SJSA1 (cell line): ENCODE data around the gene PRSS27. TPM values are rescaled to one million over a fixed set of nuclear protein-coding genes. Genes with fewer than 3 reads are reported as not detected.

Experiments used
- DNase-seq, 2 experiments: peaks; one replicate each; pipeline ENCODE4 v3.0.0-alpha.2; 2015 to 2020; ENCODE audit warnings: low spot score in 2 of 2, low read depth in 1 of 2
- H3K27ac ChIP-seq: fragments of 250-450 bp; sonication (Bioruptor Pico); 2 replicates; pipeline ENCODE4 v1.5.1; 2020; ENCODE audit warnings: mild to moderate bottlenecking, moderate library complexity
- H3K27me3 ChIP-seq: fragments of 250-450 bp; sonication (Bioruptor Pico); replicated peaks from 2 replicates; pipeline ENCODE4 v1.5.1; 2020; ENCODE audit warnings: mild to moderate bottlenecking, moderate library complexity
- H3K36me3 ChIP-seq: fragments of 250-450 bp; sonication (Bioruptor Pico); 2 replicates; pipeline ENCODE4 v1.5.1; 2020; ENCODE audit warnings: mild to moderate bottlenecking
- H3K4me1 ChIP-seq: fragments of 250-450 bp; sonication (Bioruptor Pico); replicated peaks from 2 replicates; pipeline ENCODE4 v1.6.1; 2021; ENCODE audit warnings: mild to moderate bottlenecking
- H3K4me3 ChIP-seq: fragments of 250-450 bp; sonication (Bioruptor Pico); 2 replicates; pipeline ENCODE4 v1.5.1; 2020; ENCODE audit warnings: mild to moderate bottlenecking
- H3K9me3 ChIP-seq: fragments of 250-450 bp; sonication (Bioruptor Pico); replicated peaks from 2 replicates; pipeline ENCODE4 v1.5.1; 2020; ENCODE audit warnings: mild to moderate bottlenecking
- total RNA-seq: library from RNA; depleted of rRNA; stranded (reverse); fragments of >200 nt; shearing (Covaris generic); gene quantifications from 2 replicates; pipeline ENCODE4 v1.2.3, GENCODE V29; 2014; rRNA removed

Gene PRSS27
- total RNA-seq, 1 experiment from 2014 or later: 0.37 TPM

GRCh38 chr16:2663553-2664546 is 56.2 kb downstream of the PRSS27 start:
- Histone ChIP-seq H3K4me3 (no peak overlapping the region), H3K9me3 (no peaks in the 10 kb centered on the region), H3K36me3 (no peaks in the 10 kb centered on the region), H3K4me1 (no peaks in the 10 kb centered on the region), H3K27me3 (no peaks in the 10 kb centered on the region), H3K27ac (no peak overlapping the region)
- no peak for DNase-seq

Other genes starting within 250 kb of the PRSS27 start
- gene NTN3, start 248.9 kb downstream of the PRSS27 start, total RNA-seq: 0.24 TPM in 1 of 2 replicates, not detected in the other
- 8.4 and 9.3 TPM in 2 replicates for gene TBC1D24, start 245.1 kb downstream of the PRSS27 start, total RNA-seq
- 44.6 and 69.7 TPM in 2 replicates for gene ATP6V0C, start 206.3 kb downstream of the PRSS27 start, total RNA-seq
- 12.6 and 22.1 TPM in 2 replicates for gene AMDHD2, start 199.9 kb downstream of the PRSS27 start, total RNA-seq
- not detected in 2 replicates for gene CEMP1, start 188.8 kb downstream of the PRSS27 start, total RNA-seq
- 20.3 and 21.9 TPM in 2 replicates for gene PDPK1, start 182.2 kb downstream of the PRSS27 start, total RNA-seq
- gene KCTD5, start 37.7 kb downstream of the PRSS27 start, total RNA-seq: 57.7 and 95.0 TPM in 2 replicates
- gene SRRM2, start 32.4 kb upstream of the PRSS27 start, total RNA-seq: 45.0 and 49.1 TPM in 2 replicates
- gene ELOB, start 57.1 kb upstream of the PRSS27 start, total RNA-seq: 311 and 727 TPM in 2 replicates
- gene PRSS33, start 67.3 kb upstream of the PRSS27 start, total RNA-seq: not detected in 2 replicates
- gene PRSS41, start 78.2 kb upstream of the PRSS27 start, total RNA-seq: not detected in 2 replicates
- not detected in 2 replicates for gene PRSS21, start 97.0 kb upstream of the PRSS27 start, total RNA-seq
- gene ZG16B, start 110.1 kb upstream of the PRSS27 start, total RNA-seq: 0.11 and 0.53 TPM in 2 replicates
- gene PRSS22, start 137.9 kb upstream of the PRSS27 start, total RNA-seq: not detected in 2 replicates
- gene FLYWCH2, start 163.0 kb upstream of the PRSS27 start, total RNA-seq: 72.0 and 82.4 TPM in 2 replicates
- gene FLYWCH1, start 191.7 kb upstream of the PRSS27 start, total RNA-seq: 14.7 and 17.6 TPM in 2 replicates
- gene KREMEN2, start 244.1 kb upstream of the PRSS27 start, total RNA-seq: not detected in 2 replicates
- gene PAQR4, start 249.1 kb upstream of the PRSS27 start, total RNA-seq: 29.9 and 44.0 TPM in 2 replicates